Activated gamma-delta T cell treated with anti-CD3 and anti-CD28 coated beads, Interleukin-2, amount 50 U/mL, for 16 hours (primary cell): ENCODE results near the gene PACS1.

Experiments
- DNase-seq: peaks from one replicate; pipeline ENCODE4 v3.0.0-alpha.2; 2020; ENCODE audit warnings: low read depth

Gene PACS1

DNA sequence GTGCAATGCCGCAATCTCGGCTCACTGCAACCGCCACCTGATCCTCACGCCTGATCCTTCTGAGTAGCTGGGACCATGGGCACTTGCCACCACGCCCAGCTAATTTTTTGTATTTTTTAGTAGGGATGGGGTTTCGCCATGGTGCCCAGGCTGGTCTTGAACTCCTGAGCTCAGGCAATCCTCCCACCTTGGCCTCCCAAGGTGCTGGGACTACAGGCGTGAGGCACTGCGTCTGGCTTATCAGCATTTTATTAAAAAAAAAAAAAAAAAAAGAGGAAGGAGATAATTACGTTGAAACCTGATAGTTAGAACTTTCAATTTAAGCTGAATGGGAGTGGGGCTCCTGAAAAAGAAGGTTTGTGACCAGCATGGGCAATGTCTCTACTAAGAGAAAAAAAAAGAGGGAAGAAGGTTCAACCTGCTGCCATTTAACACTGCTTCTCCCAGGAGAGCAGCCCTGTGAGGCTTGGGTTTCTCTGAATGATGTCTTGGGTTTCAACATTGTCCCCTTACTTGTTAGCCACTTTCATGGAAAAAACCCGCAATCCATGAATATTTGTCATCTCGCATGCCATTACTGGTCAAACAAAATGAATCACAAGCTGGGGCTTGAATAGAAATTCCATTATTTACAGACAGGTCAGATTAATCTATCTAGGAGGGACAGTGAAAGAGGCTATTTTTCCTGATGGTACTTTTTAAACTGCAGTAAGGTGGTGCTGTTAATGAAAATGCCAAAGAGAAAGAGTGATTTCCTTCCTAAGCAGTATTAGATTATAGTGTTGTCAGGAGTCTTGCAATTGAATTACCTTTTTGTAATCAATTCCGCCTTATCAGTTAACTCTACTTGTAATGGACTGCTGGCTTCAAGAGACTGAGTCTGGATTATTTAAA is 72.5 kb downstream of the PACS1 start:
- no peak for DNase-seq

DNA sequence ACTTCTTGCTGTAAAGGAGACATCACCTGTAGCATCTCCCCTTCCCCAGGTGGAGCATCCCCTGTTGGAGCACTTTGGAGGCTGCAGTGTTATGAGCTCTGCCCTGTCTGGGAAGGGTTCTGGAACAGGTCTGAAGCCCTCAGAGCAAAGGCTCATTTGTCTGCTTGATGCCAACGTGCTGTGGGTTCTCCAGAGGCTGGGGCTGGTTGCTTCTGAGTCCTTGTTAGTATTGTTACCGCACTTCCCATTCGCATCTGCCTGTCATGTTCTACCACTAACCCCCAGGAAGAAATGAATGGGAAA is 73.1 kb downstream of the PACS1 start:
- no peak for DNase-seq

DNA sequence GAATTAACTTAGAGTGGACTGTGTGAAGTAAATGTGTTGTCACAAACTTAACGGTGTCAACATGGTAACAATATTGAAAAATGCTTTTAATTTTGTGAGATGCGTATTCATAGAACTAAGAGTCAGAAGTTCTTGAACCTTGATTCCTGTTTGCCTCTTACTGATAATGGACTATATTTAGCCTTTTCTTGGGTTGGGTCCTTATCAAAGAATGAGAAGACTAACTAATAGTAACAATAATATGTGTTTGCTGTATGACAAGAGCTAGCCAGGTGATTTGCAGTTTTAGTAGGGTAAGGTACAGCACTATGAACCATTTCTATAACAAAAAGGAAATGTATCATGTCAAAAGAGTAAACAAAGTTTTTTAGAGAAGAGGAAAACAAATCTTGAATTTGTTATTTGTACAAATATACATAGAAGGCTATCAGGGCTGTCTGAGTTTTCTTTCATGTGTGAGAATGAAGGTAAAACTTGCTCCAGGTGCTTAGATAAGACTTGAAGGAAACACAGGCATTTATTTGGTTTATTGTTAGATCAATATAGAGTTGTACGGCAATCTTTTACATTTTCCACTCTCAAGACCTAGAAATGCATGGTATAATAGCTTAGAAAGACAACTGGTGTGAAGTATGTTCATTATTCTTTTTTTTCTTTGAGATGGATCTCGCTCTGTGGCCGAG is 74.1 kb downstream of the PACS1 start:
- no peak for DNase-seq

DNA sequence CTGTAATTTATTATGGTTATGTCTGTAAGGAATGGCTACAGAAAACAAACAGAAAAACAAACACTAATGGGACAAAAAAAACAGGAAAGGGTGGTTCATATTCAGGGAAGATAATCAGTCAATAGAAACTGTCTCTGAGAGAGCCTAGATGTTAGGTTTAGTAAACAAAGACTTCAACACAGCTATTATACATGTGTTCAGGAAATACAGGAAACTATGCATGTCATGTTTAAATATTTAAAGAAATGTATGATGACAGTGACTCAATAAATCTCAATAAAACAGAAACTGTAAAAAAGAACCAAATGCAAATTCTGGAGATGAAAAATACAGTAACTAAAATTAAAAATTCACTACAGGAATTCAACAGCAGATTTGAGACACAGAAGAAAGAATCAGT is 76.0 kb downstream of the PACS1 start:
- DNase-seq: no peak

DNA sequence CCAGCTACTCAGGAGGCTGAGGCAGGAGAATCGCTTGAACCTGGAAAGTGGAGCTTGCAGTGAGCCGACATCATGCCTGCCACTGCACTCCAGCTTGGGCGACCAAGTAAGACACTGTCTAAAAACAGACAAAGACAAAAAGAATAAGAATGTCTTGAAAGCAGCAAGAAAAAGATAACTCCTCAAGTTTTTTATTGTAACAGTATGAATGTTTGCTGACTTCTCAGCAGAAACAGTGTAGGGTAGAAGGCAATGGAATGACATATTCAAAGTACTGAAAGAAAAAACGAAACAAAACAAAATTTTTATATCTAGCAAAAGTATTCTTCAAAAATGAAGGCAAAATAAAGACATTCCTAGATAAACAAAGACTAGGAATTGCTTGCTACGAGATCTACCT is 76.9 kb downstream of the PACS1 start:
- DNase-seq: no peak

DNA sequence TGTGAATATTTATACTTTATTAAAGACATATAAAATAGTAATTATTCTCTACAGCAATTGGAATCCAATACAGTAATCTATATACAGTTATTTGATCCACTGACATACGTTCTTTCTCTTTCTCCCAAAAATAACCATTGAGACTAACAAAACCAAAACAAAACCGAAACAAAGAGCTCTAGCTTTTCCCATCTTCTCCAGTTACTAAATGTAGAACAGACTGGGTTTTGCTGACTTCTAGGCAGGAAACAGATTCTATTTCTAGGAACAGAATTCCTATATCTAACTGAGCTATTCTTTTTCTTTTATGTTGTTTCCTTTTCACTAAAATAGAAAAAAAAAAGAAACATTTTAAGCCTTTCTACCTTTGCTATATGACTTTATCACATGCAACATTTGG is 80.1 kb downstream of the PACS1 start:
- no peak for DNase-seq

DNA sequence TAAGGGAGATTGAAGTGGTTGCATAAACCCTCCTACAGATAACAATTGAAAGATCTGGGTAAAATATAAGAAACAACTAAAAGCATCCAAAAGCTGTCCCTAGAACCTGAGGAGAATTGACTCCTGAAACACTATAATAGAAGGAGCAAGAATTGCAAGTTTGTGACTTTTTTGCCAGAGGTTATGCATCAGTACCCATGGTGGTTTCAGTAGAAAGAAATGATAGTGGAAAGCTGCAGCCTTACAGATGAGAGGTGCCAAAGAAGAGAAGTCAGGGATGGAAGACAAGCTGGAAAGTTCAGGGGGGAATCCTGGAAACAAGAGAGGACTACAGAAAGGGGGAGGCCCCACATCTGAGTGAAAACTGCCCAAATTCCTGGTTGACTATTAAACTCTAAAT is 80.7 kb downstream of the PACS1 start:
- no peak for DNase-seq

DNA sequence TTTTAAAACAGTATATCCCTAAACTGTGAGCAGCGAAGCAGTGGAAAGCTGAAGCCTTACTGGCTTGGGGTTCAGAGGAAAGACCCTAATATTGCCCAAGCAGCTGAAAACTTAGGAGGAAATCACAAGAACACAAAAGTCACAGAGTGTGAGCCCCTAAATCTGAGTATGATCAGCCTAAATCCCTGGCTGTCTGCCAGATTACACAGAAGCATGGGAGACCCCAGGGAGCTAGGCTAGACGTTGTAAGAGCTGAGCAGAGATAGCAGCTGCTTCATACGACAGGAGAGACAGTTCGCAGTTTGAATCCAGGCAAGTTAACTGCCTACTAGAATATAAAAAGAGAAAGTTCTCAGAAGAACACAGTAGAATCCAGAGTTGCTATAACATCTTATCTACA is 81.2 kb downstream of the PACS1 start:
- no peak for DNase-seq

DNA sequence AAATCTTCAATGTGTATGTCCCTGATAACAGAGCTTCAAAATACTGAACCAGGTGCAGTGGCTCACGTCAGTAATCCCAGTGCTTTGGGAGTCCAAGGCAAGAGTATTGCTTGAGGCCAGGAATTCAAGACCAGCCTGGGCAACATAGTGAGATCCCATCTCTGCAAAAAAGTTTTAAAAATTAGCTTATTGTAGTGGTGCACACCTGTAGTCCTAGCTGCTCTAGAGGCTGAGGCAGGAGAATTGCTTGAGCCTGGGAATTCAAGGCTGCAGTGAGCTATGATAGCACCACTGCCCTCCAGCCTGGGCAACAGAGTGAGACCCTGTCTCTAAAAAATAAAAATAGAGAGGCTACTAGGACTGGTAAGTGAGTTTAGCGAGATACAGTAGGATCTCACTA is 84.0 kb downstream of the PACS1 start:
- no peak for DNase-seq

DNA sequence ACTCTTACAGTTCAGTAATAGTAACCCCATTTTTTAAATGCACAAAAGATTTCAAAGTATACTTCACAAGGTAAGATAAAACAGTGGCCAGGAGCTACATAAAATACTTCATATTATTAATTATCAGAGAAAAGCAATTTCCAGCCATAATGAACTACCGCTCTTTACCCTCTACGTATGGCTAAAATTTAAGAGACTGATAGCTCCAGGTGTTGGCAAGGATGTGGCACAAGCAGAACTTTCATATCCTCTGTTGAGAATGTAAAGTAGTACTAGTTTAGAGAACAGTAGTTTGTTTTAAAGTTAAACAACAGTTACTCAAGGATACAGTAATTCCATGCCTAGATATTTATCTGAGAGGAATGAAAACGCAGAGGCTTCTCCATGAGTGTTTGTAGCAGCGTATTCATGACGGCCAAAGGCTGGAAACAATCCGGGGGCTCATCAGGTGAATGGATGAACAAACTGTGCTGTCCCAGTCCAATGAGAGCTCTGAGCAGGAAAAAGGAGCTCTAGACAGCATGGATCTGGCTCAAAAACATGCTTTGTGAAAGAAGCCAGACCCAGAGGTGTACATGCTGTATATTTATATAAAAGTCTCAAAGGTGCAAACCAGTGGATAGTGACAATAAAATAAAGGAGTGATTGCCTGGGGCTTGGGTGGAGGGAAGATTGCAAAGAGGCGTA is 85.5 kb downstream of the PACS1 start:
- no peak for DNase-seq

DNA sequence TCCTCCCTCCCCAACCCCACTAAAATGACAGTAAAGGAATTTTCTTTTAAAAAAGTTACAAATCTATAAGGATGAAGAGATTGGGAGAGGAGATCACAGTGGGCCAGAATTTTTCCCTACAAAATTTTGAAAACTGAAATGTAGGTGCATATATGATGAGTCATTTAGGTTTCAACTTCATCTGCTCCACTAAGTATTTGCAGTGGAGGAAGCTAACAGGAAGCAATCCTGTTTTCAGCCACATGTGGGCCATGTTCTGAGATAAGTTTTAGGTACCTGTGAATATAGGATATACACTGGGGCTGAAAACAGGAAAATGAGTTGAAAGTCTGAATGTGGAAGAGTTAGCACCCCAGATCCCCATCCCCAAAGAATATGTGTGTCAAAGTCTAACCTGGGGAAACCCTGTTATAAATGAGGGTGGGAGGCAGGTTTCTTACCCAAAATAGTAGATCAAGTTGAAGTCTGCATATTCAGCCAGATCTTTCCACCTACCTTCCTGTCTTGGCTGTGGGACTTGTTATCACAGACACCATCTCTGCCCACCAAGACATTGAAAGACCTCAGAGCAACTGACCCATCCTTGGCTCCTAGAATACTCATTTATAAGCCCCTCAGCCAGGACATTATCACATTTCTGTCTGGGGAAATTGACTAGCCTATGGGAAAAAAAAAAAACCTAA is 87.3 kb downstream of the PACS1 start:
- DNase-seq: no peak

DNA sequence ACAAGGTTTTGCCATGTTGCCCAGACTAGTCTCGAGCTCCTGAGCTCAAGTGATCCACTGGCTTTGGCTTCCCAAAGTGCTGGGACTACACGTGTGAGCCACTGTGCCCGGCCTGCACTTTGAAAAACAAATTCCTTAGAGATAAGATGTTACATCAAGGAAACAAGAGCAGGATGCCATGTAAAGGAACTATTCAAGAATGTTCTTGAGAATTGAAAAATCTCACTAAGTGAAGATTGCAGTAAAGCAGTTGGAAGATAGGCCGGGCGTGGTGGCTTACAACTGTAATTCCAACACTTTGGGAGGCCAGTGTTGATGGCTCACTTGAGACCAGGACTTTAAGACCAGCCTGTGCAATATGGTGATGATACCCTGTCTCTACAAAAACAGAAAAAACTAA is 88.1 kb downstream of the PACS1 start:
- DNase-seq: no peak

DNA sequence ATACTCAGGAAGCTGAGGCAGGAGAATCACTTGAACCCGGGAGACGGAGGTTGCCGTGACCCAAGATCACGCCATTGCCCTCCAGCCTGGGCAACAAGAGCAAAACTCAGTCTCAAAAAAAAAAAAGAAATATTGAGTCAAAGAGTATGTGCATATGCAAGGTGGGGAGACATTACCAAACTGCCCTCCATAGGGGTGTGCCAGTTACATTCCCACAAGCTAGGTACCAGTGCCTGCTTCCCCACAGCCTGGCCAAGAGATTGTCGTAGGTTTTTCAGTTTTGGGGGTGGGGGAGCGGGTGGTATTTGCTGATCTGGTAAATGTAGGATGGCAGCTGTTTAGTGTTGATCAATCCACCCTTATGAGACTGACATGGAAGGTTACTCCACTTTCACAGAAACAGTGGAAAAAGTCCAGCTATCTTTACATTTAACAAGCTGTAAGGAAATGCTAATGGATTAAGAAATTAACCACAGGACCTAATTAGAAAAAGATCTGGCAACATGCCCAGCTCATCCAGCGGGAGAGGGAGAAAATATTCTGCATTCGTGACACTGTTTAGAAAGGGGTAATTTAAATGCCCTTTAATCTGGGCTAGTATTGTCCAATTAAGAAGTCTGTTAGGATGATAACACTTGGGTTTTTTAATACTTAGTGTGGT is 89.4 kb downstream of the PACS1 start:
- DNase-seq: no peak

DNA sequence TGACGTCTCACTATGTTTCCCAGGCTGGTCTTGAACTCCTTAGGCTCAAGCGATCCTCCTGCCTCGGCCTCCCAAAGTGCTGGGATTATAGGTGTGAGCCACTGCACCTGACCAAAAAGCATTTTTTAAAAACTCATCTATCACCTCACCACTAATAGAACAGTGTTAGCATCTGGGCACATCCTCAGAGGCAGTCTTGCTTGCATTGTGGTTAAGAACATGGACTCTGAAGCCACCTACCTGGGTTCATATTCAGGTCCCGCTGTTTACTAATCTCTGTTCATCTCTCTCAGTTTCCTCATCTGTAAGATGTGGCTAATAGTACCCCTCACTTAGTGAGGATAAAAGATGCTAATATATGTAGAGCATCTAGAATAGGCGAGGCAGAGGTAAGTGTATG is 90.6 kb downstream of the PACS1 start:
- DNase-seq: no peak

DNA sequence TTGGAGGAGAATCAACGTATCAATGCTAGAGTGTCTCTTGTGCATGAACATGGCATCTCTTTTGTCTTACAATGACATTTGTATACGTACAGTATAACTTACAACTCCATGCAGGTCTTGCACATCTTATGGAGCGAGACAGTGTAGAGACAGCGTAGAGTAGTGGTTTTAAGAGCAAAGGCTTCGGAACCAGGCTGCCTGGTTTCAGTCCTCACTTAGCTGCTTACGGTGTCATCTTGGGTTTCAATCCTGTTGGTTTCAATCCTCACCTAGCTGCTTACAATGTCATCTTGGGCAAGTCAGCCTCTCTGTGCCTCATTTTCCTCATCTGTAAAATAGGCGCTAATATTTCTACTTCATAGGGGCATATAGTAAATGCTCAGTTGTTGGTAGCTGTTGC is 98.2 kb downstream of the PACS1 start:
- no peak for DNase-seq

DNA sequence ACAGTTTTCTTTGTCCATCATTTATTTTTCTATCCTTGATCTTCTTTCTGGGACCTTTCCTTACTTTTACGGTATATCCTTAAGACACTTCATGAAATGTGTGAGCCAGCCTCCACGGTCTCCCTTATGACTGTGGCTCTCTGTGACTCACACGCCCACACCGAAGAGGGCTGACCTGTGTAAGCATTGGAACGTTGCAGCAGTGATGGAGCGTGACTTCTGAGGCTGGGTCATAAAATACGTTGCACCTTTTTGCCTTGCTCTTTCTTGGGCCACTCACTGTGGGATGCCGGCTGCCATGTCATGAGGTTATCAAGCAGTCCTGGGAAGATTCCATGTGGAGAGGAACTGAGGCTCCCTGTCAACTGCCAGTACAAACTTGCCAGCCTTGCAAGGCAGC is 102.1 kb downstream of the PACS1 start:
- DNase-seq: no peak

DNA sequence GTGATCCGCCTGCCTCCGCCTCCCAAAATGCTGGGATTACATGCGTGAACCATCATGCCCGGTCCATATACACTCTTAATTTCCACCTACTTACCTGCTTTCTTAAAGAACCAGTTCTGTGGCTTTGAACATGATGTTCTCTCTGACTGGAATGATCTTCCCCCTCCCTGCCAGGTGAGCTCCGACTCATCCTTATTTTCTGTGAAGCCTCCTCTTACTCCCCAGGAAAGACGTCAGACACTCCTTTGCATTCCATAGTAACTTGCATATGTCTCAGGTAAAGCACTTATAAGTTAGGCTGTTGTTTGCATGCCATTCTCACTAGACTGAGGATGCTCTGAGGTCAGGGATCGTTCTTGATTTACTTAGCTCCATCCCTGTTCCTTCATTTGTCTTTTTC is 106.6 kb downstream of the PACS1 start:
- no peak for DNase-seq

DNA sequence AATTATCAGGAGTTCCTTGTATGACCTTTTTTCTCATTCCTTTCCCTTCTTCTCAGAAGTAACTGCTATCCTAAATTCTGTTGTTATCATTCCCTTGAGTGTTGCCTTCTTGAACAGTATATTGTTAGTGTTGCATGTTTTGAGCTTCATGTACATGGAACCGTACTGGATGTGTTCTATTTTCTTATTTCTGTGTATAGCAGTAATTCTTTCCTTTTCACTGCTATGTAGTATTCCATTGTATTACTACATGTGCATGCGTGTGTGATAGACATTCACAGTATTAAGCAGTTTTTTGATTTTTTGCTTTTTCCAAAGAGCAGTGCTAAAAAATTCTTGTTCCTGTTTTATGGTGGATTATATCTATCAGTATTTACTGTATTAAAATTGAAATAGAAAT is 108.1 kb downstream of the PACS1 start:
- DNase-seq: no peak

DNA sequence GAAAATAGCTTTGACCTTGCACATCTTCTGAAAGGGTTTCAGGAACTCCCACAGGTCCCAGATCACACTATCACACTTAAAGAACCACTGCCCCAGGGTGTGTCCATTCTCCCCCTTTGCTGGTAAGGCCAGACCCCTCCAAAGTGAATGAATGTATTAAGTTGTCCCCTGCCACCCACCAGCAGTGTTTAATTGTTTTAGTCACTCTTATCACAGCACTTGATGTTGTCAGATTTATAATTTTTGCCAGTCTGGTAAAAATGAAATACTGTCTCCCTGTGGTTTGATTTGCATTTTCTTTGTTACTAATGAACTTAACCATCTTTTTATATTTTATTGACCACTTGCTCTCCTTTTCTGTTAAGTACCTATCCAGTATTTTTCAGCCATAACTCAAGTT is 108.8 kb downstream of the PACS1 start:
- DNase-seq: no peak

DNA sequence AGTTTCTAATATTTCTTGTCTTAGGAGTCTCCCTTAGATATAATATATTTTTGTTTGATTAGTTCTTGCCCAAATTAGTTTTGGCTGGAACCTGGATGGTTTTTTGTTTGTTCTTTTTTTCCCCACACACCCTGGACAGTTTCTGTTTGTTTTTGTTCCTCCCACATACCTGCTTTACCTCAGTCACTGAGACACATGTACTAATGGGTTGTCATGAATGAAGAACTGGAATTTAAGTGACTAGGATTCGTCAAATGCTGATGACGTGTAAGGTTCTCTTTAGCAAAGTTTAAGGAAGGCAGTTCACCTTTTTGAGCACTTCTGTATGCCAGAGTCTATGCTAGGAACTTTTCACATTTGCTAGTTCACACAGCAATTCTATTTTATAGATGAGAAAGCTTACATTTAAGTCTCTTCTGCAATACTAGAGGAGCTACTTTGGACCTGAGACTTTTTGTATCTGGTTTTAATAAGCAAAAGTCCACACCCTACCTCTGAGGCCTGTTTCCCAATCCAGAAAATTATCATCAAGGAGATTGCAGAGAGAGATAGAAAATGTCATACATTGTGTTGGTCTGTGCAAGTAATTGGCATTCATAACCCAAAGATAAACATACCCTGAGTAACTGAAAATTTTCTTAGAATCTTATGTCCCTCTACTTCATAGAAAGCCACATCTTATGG is 111.7 kb downstream of the PACS1 start:
- DNase-seq: no peak

DNA sequence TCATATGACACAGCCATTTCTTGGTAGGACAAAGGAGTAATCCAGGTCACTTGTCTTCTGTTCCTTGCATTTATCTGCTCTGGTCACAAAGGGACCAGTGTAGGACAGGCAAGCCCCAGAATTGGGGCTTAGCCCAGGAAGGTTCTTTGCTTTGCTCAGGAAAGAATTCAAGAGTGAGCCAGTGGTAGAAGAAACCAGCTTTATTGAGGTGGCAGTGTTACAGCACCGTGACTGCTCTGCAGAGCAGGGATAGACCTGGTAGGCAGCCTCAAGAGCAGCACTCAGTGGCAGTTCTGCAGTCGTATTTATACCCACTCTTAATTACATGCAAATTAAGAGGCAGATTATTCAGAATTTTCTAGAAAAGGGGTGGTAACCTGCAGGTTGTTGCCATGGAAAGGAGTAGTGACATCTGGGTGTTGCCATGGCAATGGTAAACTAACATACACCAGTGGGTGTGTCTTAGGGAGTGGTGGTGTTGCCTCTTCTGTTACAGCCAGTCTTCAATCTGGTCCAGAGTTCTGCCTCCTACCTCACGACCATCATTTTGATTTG is 113.5 kb downstream of the PACS1 start:
- no peak for DNase-seq
